Activated effector memory CD4-positive, alpha-beta T cell treated with anti-CD3 and anti-CD28 coated beads, Interleukin-2, amount 50 U/mL, for 16 hours (primary cell): ENCODE results near the gene ASTN2.

Experiments used
- DNase-seq: peaks from one replicate; pipeline ENCODE4 v3.0.0-alpha.2; 2020

Gene ASTN2

GRCh38 chr9:116643691-116644090 is 771.2 kb downstream of the ASTN2 start:
- DNase-seq = no peak

GRCh38 chr9:116641292-116642059 is 773.4 kb downstream of the ASTN2 start:
- no peak for DNase-seq

DNA sequence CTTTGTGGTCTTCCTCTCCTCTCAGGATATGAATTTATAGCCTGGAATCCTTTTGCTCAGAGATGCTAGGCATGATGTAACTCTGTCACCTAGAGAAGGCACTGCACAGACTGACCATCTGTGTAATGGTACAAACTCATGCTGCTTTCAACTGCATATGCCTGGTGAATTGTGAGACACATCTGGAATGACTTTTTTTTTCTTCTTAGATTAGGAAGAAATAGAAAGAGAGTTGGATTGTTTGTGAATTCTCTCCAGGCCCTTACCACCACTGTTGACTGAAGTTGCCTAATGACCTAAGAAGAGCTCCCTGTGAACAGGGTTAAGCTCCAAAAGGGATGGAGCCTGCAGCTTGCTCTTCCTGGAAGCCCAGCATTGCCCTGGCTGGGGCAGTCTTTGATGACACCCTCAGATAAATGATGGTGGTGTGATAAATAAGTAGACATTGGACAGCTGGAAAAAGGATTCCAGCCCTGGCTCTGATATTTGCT is 775.6 kb downstream of the ASTN2 start:
- no peak for DNase-seq

GRCh38 chr9:116635908-116636307 is 778.9 kb downstream of the ASTN2 start:
- no peak for DNase-seq

GRCh38 chr9:116632990-116633838 is 781.6 kb downstream of the ASTN2 start:
- DNase-seq = no peak

GRCh38 chr9:116629634-116630033 is 785.2 kb downstream of the ASTN2 start:
- DNase-seq = no peak

DNA sequence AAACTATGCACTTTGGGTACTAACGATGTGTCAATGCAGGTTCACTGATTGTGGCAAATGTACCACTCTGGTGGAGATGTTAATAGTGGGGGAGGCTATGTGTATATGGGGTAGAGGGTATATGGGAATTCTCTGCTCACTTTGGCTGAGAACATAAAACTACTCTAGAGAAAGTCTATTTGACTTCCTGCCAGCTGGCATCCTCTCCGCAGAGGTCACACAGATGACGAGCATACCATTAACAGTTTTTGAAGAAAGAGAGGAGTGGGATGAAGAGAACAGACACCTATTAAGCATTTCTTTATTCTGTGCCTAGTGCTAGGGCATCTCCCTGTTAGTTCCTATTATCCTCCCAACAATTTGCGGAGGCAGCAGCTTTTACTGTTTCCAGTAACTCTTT is 786.1 kb downstream of the ASTN2 start:
- DNase-seq = no peak

DNA sequence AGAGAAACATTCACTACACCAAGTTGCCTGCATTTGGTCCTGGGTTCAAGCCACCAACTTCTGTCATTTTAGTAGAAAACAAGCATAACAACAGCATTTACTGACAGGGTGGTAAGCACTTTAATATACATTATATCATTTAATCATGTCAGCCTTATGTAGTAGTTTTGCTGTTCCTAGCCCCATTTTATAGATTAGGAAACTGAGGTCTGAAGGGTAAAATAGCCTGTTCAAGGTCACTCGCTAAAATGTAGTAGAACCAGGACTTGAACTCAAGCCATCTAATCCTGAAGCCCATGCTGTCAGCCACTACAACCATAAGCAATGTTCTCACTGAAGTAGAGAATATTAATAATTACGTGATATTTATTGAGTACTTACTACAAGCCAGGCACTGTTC is 787.4 kb downstream of the ASTN2 start:
- no peak for DNase-seq

GRCh38 chr9:116626762-116627161 is 788.1 kb downstream of the ASTN2 start:
- DNase-seq = no peak

DNA sequence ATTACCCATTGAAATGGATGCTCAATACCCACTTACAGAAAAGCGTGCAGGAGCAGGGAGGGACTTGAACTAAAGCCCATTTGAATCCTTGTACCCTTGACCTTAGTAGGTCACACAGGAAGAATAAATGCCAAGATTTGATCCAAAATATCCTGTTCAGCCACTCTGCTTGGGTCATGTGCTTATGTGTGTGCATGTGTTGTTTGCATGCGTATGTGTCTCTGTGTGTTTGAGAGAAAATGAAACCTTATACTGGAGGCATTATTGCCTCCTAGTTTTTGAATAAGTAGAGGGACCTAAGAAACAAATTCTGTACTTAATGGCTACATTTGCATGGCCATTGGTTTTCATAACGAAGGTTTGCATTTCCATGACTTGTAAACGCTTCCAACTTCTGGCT is 791.1 kb downstream of the ASTN2 start:
- no peak for DNase-seq

GRCh38 chr9:116617389-116617788 is 797.5 kb downstream of the ASTN2 start:
- DNase-seq = no peak

GRCh38 chr9:116616304-116616914 is 798.4 kb downstream of the ASTN2 start:
- DNase-seq = no peak

- no peak for DNase-seq
These were observed 806.8 kb downstream of the ASTN2 start for GRCh38 chr9:116608064-116608463.

GRCh38 chr9:116605904-116606341 is 808.9 kb downstream of the ASTN2 start:
- DNase-seq = no peak

DNA sequence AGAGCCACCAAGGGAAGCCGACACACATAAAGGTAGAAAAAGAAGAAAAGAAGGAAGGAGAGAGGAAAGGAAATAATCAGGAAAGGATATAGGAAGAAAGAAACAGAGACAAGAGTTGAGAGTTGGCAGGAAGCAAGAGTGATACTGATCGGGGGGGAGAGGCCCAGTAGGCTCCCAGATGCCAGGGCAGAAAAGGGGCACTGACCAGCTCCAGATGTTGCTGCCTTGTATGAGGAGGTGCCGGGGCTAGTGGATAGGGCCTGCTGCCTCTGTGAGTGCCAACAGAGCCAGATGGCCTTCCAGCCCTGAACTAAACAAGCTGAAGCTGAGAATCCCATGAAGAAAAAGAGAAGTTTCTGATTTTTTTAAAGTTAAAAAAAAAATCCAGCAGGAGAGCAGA is 809.8 kb downstream of the ASTN2 start:
- DNase-seq = no peak

DNA sequence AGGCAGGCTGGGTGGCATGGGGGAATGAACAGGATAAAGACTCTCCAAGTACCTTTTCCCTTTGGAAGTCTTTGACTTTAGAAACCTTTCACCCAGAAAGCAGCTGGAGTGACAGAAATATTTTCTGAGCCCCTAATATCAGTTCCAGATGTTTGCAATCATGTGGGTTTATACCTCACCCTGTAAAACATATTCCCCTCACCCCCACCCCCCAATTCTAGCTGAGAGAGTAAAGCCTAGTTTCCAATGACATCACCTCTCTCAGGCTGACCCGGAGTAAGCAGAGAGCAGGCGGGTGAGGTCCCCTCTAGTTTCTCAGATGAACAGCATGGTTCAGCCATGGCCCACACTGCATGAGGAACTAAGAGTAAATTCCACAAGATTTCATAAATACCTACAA is 810.6 kb downstream of the ASTN2 start:
- DNase-seq = no peak

DNA sequence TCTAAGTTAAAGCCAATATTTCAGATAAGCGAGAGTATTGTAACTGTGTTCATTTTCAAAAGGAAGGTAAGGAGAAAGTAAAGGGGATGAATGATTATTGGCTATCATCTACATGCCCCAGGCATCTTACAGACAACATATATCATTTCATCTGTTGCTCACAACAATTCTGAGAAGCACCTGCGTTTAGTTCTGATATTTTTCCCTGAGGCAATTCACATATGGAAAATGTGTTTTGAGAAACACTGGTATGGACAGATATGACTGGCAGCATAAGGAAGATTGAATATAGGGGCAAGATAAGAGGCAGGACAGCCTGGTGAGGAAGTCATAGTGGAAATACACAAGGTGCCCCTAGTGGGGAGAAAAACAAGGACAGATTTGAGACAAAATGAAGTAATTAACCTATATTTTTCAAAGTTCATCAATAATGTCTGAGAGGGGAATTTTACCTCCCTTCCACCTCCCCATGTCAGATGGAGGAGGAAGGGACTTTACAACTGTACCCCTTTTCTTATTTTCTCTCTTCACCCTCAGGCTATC is 815.4 kb downstream of the ASTN2 start:
- no peak for DNase-seq

DNA sequence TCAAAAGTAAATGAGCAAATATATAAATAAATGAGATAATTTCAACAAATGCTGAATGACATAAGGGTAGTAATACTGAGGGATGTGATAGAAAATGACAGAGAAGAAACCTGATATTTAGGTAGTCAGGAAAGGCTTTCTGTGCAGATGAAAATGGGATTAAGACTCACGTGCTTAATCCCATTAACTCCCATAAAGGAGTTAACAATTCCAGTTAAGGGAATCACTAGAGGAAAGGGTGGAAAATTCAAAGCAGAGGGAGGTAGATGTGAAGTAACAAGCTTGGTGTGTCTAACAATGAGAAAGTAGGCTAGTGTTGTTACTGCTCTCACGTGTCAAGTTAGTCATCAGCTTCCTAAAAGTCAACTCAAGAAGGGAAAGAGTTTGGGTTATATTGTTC is 818.2 kb downstream of the ASTN2 start:
- DNase-seq = no peak

DNA sequence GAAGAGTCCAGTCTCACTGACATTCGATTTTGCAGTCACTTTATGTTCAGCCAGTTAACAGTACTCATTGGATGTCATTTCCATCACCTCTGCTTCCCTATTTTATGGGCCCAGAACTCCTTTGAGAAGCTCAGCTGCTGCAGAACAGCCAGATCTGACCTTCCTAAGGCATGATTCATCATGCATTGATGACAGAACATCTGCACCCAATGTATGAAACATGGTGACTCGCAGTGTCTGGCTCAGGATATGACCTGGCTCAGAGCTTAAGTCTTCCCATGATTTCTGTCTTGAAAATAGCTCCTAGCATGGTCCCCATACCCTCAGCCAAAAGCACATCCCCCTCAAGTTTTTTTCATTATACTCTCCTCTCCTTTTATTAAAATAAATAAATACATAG is 820.3 kb downstream of the ASTN2 start:
- DNase-seq = no peak

DNA sequence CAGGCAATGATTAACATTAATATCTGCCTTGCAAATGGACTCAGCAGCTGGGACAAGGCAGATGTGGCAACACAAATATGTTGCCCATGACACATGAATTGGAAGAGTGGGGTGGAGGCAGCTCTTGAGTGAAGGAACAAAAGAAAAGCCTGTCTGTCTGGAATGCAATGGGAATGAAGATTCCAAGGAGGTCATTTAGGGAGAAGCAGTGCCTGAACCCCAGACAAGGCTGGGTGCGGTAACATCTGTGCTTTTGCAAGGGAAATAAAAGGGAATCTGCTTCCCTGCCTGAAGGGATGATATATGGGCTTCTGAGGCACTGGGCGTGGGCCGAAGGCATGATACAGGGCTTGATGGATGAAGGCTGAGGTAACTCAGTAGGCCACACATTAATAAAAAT is 821.9 kb downstream of the ASTN2 start:
- no peak for DNase-seq

DNA sequence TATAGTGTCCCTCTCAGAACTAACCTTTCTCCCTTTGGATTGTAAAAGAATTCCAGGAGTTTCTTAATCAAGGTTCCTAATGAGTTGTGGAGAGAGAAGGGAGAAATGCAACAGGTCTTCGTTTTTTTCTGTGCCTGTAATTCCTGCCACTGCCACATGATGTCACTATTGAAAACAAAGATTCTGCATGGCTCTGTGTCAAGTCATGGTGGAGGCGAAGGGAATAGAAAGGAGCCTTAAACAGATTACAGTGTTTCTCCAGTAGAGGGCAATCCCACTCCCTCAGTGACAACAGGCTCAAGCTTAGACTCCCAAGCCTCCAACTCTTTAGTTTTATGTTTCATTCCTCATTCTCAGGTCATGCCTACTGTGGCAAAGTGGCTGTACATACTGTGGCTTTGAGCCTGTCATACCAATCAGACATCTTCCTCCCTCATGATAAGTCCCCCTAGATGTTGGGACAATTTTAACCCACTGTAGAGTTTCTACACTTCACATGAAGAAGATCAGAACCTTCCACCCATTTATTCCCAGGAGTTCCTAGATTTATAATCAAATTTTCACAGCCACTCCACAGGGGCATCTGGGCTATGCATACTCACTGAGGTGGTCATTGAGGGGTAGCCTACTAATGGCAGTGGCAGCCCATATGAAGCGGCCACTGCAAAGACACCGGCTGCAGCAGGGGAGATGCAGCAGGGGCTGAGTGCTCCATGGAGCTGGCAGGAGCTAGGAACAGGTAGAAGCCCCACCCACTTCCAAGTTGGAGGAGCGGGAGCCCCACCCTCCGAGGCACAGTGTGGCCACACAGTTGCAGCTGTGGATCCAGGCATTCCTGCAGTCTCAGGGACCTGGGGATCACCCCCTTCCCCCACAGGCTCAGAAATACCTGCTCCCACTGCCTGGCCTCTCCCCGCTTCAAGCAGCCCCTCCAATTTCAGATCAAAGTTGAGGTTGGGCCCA is 825.2 kb downstream of the ASTN2 start:
- no peak for DNase-seq

DNA sequence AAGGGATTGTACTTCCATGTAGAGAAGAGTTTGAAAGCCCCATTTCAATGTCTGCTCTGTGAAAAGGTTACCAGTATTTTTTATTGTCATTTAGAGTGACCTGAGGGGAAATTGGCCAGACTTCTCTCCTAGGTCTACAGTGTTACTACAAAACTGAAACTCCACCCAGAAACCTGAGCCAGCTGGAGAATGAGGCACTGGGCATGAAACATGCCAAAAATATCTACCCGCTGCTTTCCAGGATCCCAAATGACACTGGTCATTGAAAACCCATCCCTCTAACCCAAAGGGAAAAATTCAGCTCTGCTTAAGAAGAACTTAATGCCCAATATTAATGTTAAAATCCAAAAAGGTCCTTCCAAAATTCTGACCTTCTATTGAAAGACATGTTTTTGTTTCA is 826.9 kb downstream of the ASTN2 start:
- DNase-seq = no peak
